DND-41 (cell line): ENCODE measurements around the gene C1orf141.
"Not testable (repeated sequence)": the region's sequence is repeated elsewhere in the genome, so short reads cannot be mapped to it uniquely, and the experiment has no call there.

ENCODE experiments used
- ATAC-seq: fragments of 200-7000 bp; cut with Tn5 transposase; 3 replicates; pipeline ENCODE4 v1.9.1; 2021; ENCODE audit warnings: low read depth; ENCODE audit not compliant: insufficient read depth
- DNase-seq: peaks from one replicate; pipeline ENCODE4 v3.0.0-alpha.2; 2020
- H2AFZ ChIP-seq: 2 replicates; pipeline ENCODE4 v1.6.0; 2012; ENCODE audit warnings: low read depth, low read length
- H3K27ac ChIP-seq: 2 replicates; pipeline ENCODE4 v1.5.1; 2012; ENCODE audit warnings: low read length, inconsistent platforms
- H3K27me3 ChIP-seq: fragments of 200-600 bp; sonication (generic); 2 replicates; pipeline ENCODE4 v1.6.0; 2012; ENCODE audit warnings: low read length, mild to moderate bottlenecking, inconsistent platforms; ENCODE audit not compliant: insufficient read depth, poor library complexity
- H3K36me3 ChIP-seq: 2 replicates; pipeline ENCODE4 v1.5.1; 2012; ENCODE audit warnings: low read length, inconsistent platforms; ENCODE audit not compliant: insufficient read depth
- H3K4me1 ChIP-seq: 2 replicates; pipeline ENCODE4 v1.5.1; 2012; ENCODE audit warnings: mild to moderate bottlenecking, low read length; ENCODE audit not compliant: insufficient read depth
- H3K4me2 ChIP-seq: 2 replicates; pipeline ENCODE4 v1.6.0; 2012; ENCODE audit warnings: mild to moderate bottlenecking, moderate library complexity, low read length, inconsistent platforms; ENCODE audit not compliant: insufficient read depth
- H3K4me3 ChIP-seq, 2 experiments: fragments of 200-600 bp in 1 of 2; shearing (Covaris generic) in 1 of 2; 2 replicates each; pipeline ENCODE4 v1.5.1; 2012 to 2016; ENCODE audit warnings: inconsistent platforms in 2 of 2, low read length in 2 of 2, mild to moderate bottlenecking in 2 of 2, low read depth in 1 of 2, moderate library complexity in 1 of 2
- H3K79me2 ChIP-seq: 2 replicates; pipeline ENCODE4 v1.6.0; 2012; ENCODE audit warnings: low read length, inconsistent platforms; ENCODE audit not compliant: insufficient read depth
- H3K9ac ChIP-seq: 2 replicates; pipeline ENCODE4 v1.6.0; 2012; ENCODE audit warnings: low read depth, mild to moderate bottlenecking, inconsistent platforms, low read length, moderate library complexity
- H3K9me3 ChIP-seq: 2 replicates; pipeline ENCODE4 v1.5.1; 2012; ENCODE audit warnings: low read length, moderate library complexity, mild to moderate bottlenecking, inconsistent platforms; ENCODE audit not compliant: insufficient read depth, severe bottlenecking
- H4K20me1 ChIP-seq: 2 replicates; pipeline ENCODE4 v1.6.0; 2012; ENCODE audit warnings: low read length; ENCODE audit not compliant: insufficient read depth
- EZH2 ChIP-seq: IDR thresholded peaks from 3 replicates; pipeline ENCODE4 v1.6.1; 2012; ENCODE audit warnings: borderline replicate concordance, low read depth, mild to moderate bottlenecking, moderate library complexity, low read length, inconsistent platforms; ENCODE audit not compliant: severe bottlenecking
- TF ChIP-seq, protein P1 (sequence below): IDR thresholded peaks from 2 replicates; pipeline ENCODE4 v1.5.1; 2012; ENCODE audit warnings: borderline replicate concordance, low read length, moderate library complexity, mild to moderate bottlenecking; ENCODE audit not compliant: poor library complexity, severe bottlenecking; ENCODE audit errors: extremely low read depth

Gene C1orf141

DNA sequence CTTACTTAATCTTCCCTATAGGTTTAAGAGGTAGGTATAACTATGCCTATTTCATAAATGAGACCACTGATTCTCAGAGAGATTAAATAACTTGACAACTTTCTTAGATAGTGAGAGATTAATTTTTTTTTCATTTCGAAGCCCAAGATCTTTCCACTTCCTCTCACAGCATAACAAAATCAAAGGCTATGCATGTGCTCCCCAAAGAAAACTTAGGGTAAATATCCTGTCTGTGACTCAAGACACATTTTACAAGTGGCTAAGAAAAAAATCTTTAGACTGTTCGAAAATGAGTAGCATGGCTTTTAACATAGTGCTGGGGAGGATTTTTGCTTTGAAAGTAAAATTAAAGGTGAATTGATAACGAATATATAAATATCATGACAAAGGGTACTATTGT is 8.2 kb upstream of the C1orf141 start:
- H2AFZ ChIP-seq: no peak overlapping the region
- H3K27ac ChIP-seq: no peak overlapping the region
- H3K9ac ChIP-seq: no peak overlapping the region
- DNase-seq: no peak
- no peaks in the 10 kb centered on the region for H3K36me3 ChIP-seq
- peaks cover 7% of the 10 kb centered on the region for H3K27me3 ChIP-seq
- H4K20me1 ChIP-seq: no peaks in the 10 kb centered on the region
- no peaks in the 10 kb centered on the region for H3K79me2 ChIP-seq
- H3K4me3 ChIP-seq: no peak overlapping the region
- 0 out of 3 replicates have a peak, but pooled peaks have one; percentile 19 for ATAC-seq
- TF ChIP-seq EZH2: no peak
- TF ChIP-seq, protein P1, sequence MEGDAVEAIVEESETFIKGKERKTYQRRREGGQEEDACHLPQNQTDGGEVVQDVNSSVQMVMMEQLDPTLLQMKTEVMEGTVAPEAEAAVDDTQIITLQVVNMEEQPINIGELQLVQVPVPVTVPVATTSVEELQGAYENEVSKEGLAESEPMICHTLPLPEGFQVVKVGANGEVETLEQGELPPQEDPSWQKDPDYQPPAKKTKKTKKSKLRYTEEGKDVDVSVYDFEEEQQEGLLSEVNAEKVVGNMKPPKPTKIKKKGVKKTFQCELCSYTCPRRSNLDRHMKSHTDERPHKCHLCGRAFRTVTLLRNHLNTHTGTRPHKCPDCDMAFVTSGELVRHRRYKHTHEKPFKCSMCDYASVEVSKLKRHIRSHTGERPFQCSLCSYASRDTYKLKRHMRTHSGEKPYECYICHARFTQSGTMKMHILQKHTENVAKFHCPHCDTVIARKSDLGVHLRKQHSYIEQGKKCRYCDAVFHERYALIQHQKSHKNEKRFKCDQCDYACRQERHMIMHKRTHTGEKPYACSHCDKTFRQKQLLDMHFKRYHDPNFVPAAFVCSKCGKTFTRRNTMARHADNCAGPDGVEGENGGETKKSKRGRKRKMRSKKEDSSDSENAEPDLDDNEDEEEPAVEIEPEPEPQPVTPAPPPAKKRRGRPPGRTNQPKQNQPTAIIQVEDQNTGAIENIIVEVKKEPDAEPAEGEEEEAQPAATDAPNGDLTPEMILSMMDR: no peak
- H3K4me1 ChIP-seq: no peaks in the 10 kb centered on the region
- H3K4me2 ChIP-seq: no peak overlapping the region
- H3K9me3 ChIP-seq: no peaks in the 10 kb centered on the region

DNA sequence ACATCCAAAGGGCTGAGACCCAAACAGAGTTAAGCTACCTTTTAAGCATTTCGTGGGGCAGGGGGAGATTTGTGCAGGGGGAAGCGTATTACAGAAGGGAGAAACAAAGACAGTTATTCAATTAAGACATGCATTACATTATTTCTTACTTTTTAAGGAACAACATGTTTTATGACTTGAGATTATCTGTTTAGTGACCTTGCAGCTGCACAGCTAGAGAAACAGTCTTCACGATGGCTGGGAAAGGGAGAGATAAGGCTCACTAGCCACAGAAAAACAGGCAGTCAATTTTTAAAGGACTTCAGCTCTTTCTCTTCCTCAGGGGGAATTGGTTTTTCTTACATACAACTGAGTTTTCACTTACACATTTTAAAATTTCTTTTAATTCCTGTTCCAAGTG is 7.1 kb upstream of the C1orf141 start:
- not testable (repeated sequence) for DNase-seq, H3K36me3 ChIP-seq, H3K79me2 ChIP-seq, H3K9me3 ChIP-seq, H3K4me1 ChIP-seq, H3K9ac ChIP-seq, H4K20me1 ChIP-seq, H3K4me3 ChIP-seq, ATAC-seq, H2AFZ ChIP-seq, H3K27ac ChIP-seq, H3K27me3 ChIP-seq, H3K4me2 ChIP-seq

DNA sequence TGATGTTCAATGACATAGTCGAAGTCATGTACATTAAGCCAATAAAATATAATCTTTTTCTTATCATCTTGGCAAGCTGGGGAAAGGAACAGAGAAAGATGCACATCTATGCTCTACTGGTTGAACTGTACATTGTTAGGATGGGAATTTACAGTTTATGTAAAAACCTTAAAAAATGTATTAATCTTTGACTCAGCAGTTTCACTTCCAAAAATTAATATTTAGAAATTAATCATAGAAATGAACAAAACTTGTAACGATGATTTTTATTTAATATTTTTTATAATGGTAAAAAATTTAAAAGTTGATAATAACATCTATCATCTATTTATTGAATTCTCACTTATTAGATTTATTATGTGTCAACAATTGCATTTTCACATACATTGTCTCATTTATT is 5.7 kb upstream of the C1orf141 start:
- Histone ChIP-seq H3K27ac (no peak overlapping the region), H3K4me2 (no peak overlapping the region), H2AFZ (no peak overlapping the region), H3K27me3 (peaks cover 7% of the 10 kb centered on the region), H4K20me1 (no peaks in the 10 kb centered on the region), H3K36me3 (no peaks in the 10 kb centered on the region), H3K79me2 (no peaks in the 10 kb centered on the region), H3K4me1 (no peaks in the 10 kb centered on the region), H3K4me3 (no peak overlapping the region), H3K9me3 (no peaks in the 10 kb centered on the region), H3K9ac (no peak overlapping the region)
- no peak for DNase-seq
- ATAC-seq: no peak
- TF ChIP-seq EZH2: no peak
- TF ChIP-seq, protein P1: no peak

- no peak for TF ChIP-seq EZH2
- TF ChIP-seq, protein P1: no peak
- DNase-seq (no peak), ATAC-seq (no peak)
- no peaks in the 10 kb centered on the region for H3K9me3 ChIP-seq
- no peaks in the 10 kb centered on the region for H3K79me2 ChIP-seq
- no peaks in the 10 kb centered on the region for H3K4me1 ChIP-seq
- H3K4me2 ChIP-seq: no peak overlapping the region
- no peaks in the 10 kb centered on the region for H3K36me3 ChIP-seq
- no peak overlapping the region for H3K9ac ChIP-seq
- H3K27me3 ChIP-seq: peaks cover 7% of the 10 kb centered on the region
- H3K27ac ChIP-seq: no peak overlapping the region
- no peaks in the 10 kb centered on the region for H4K20me1 ChIP-seq
- no peak overlapping the region for H2AFZ ChIP-seq
- H3K4me3 ChIP-seq: no peak overlapping the region
Measured at GRCh38 chr1:67138813-67139499, 4.2 kb upstream of the C1orf141 start.
